Stimulated activated CD4-positive, alpha-beta T cell treated with anti-CD3 and anti-CD28 coated beads, Interleukin-15, amount 100 ng/mL, for 1 hour (primary cell): Measurements from ENCODE around the gene BBS5.

Experiments used
- DNase-seq, 2 donors: peaks; one replicate each; pipeline ENCODE4 v3.0.0-alpha.2; 2020; ENCODE audit warnings: low read depth in 1 of 2, low spot score in 1 of 2

Gene BBS5

DNA sequence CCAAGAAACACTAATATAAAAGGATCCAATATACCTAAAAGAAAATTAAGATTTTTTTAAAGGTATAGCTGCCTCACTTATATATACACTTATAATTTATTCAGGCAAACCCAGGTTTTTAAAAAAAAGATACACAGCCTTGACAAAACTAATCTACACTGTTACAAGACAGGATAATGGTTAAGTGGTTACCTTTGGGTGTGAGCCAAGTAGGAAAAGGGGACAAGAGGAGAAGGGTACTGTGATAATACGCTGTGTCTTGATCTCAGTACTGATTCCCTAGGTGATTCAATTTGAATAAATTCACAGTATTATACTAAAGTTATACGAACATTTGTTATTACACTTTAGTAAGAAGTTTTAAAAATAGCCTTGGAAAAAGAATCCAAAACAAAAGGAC, 60.9 kb downstream of the BBS5 start:
- no peak for DNase-seq

DNA sequence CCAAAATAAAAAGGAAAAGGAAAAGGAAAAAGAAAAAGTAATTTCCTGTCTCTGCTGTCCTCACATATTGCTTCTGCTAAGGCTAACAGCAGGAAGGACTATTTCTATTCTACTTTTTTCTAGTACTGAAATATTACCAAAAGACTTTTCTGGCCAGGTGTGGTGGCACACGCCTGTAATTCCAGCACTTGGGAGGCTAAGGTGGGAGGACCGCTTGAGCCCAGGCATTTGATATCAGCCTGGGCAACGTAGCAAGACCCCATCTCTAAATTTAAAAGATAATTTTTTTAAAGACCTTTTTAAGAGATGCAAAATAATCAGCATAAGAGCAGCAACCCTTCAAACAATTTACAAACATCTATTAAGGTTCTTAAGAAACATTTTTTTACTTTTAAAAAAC, 63.1 kb downstream of the BBS5 start:
- DNase-seq, result no peak

DNA sequence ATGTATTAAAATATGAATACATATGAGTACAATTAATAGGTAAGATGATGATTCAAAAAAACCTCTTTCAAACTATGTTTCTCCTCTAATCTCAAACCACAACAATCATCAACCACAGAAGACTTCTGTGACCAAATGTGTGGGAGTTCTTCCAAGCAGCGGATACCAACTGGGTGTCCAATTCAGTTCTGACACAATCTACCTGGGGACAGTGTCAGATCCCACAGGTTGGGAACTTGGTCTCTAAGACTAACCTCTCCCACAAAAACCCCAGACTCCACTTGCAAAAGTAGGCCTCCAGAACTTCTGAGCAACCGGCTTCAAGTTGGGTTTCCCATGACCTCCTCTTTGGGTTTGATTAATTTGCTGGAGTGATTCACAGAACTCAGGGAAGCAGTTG, 67.5 kb downstream of the BBS5 start:
- DNase-seq, result no peak
